GM12878 (cell line): ENCODE results near the gene GGCT. TPM values are rescaled to one million over a fixed set of nuclear protein-coding genes. Genes with fewer than 3 reads are reported as not detected.
A peak's percentile ranks its signal among the peaks of the same experiment; 100 is the strongest.
"Not testable (repeated sequence)": the region's sequence is repeated elsewhere in the genome, so short reads cannot be mapped to it uniquely, and the experiment has no call there.

Source experiments
- ATAC-seq: fragments of 200-7000 bp; cut with Tn5 transposase; 3 replicates; pipeline ENCODE4 v1.9.1; 2020; ENCODE audit warnings: mild to moderate bottlenecking, moderate library complexity
- BruUV-seq: library from RNA; stranded (reverse); fragments of 400-500 nt; replicated peaks from 2 replicates; lab custom pipeline; 2021; lab: Mats Ljungman, UMichigan
- CTCF ChIA-PET: fragments of 300-600 bp; sonication (Branson Sonifier 250); formaldehyde crosslinking; extraction: SDS; loops from one replicate; lab custom pipeline; 2021; ENCODE audit warnings: inconsistent platforms; lab: Yijun Ruan, JAX
- POLR2A ChIA-PET: fragments of 350-600 bp; formaldehyde crosslinking; extraction: SDS; loops from one replicate; lab custom pipeline; 2021; ENCODE audit warnings: inconsistent platforms; lab: Charles Lee
- RAD21 ChIA-PET: fragments of 300-600 bp; sonication (Branson Sonifier 250); formaldehyde crosslinking; loops from one replicate; lab custom pipeline; 2023; ENCODE audit warnings: antibody characterized with exemption; ENCODE audit not compliant: unreplicated experiment; lab: Charles Lee
- SMC1A ChIA-PET: fragments of 300-600 bp; sonication (Branson Sonifier 250); formaldehyde crosslinking; loops from one replicate; lab custom pipeline; 2023; ENCODE audit not compliant: unreplicated experiment, uncharacterized antibody; lab: Charles Lee
- DNase-seq: peaks from one replicate; pipeline ENCODE4 v3.0.0-alpha.2; 2011; ENCODE audit warnings: low read depth, low spot score
- FAIRE-seq: peaks from 3 replicates; lab custom pipeline; 2011; peaks lifted over from hg19 to GRCh38; lab: Jason Lieb, UNC
- H2AFZ ChIP-seq: 2 replicates; pipeline ENCODE4 v1.6.0; 2011; ENCODE audit warnings: low read depth, low read length, control low read depth; ENCODE audit not compliant: control insufficient read depth
- H3K27ac ChIP-seq: 2 replicates; pipeline ENCODE4 v1.5.1; 2011; ENCODE audit warnings: control low read depth; ENCODE audit not compliant: control insufficient read depth, insufficient read depth
- H3K27me3 ChIP-seq, 2 experiments: replicated peaks in 1 of 2; 2 replicates each; pipeline versions ENCODE4 v1.6.0 to v1.6.1; 2011; ENCODE audit warnings: low read length in 1 of 2; ENCODE audit not compliant: control insufficient read depth in 2 of 2, insufficient read depth in 2 of 2
- H3K36me3 ChIP-seq, 2 experiments: 2 replicates each; pipeline ENCODE4 v1.5.1; 2011; ENCODE audit warnings: low read length in 1 of 2; ENCODE audit not compliant: control insufficient read depth in 2 of 2, insufficient read depth in 2 of 2
- H3K4me1 ChIP-seq: 2 replicates; pipeline ENCODE4 v1.6.1; 2011; ENCODE audit warnings: mild to moderate bottlenecking, low read length, moderate library complexity, mixed read lengths; ENCODE audit not compliant: control insufficient read depth, insufficient read depth
- H3K4me2 ChIP-seq: 2 replicates; pipeline ENCODE4 v1.6.0; 2011; ENCODE audit warnings: control low read depth; ENCODE audit not compliant: control insufficient read depth, insufficient read depth
- H3K4me3 ChIP-seq: fragments of 200-600 bp; sonication (generic); 2 replicates; pipeline ENCODE4 v1.5.1; 2016
- H3K79me2 ChIP-seq: 2 replicates; pipeline ENCODE4 v1.6.0; 2011; ENCODE audit warnings: low read length; ENCODE audit not compliant: control insufficient read depth, insufficient read depth
- H3K9ac ChIP-seq: 2 replicates; pipeline ENCODE4 v1.8.0; 2011; ENCODE audit warnings: low read length, control low read depth, mixed read lengths; ENCODE audit not compliant: control insufficient read depth, insufficient read depth
- H3K9me3 ChIP-seq: replicated peaks from 3 replicates; pipeline ENCODE4 v1.5.1; 2011; ENCODE audit warnings: mild to moderate bottlenecking, low read length; ENCODE audit not compliant: control insufficient read depth, insufficient read depth
- H4K20me1 ChIP-seq: 2 replicates; pipeline ENCODE4 v1.6.0; 2011; ENCODE audit not compliant: control insufficient read depth, insufficient read depth
- EGR1 ChIP-seq, 2 experiments: IDR thresholded peaks; 1 replicate in 1 of 2; 2 replicates in 1 of 2; pipeline ENCODE4 v1.6.1; 2011 to 2012; ENCODE audit warnings: low read depth in 2 of 2, low read length in 2 of 2, borderline replicate concordance in 1 of 2, mild to moderate bottlenecking in 1 of 2, moderate library complexity in 1 of 2
- HDAC2 ChIP-seq: fragments of 200-600 bp; sonication (generic); IDR thresholded peaks from 2 replicates; pipeline ENCODE4 v1.6.1; 2017
- MEF2B ChIP-seq: fragments of 450-650 bp; IDR thresholded peaks from 2 replicates; pipeline ENCODE4 v1.6.1; 2018; ENCODE audit warnings: mild to moderate bottlenecking, moderate library complexity; ENCODE audit not compliant: partially characterized antibody, poor library complexity, severe bottlenecking
- MXI1 ChIP-seq: fragments of 150-350 bp; IDR thresholded peaks from 2 replicates; pipeline ENCODE4 v1.6.1; 2011; ENCODE audit warnings: low read depth, mild to moderate bottlenecking, inconsistent platforms, low read length, improper control_type of control experiment
- NFXL1 ChIP-seq: fragments of 450-650 bp; IDR thresholded peaks from 2 replicates; pipeline ENCODE4 v1.6.1; 2017; ENCODE audit warnings: antibody characterized with exemption, mild to moderate bottlenecking, borderline replicate concordance
- NFYB ChIP-seq: IDR thresholded peaks from 2 replicates; pipeline ENCODE4 v1.6.1; 2011; ENCODE audit warnings: low read depth, mild to moderate bottlenecking, low read length, improper control_type of control experiment, moderate library complexity; ENCODE audit not compliant: insufficient read depth
- PAX5 ChIP-seq: IDR thresholded peaks from 2 replicates; pipeline ENCODE4 v1.6.1; 2011; ENCODE audit warnings: low read depth, low read length, borderline replicate concordance
- SUPT20H ChIP-seq: IDR thresholded peaks from 2 replicates; pipeline ENCODE4 v1.6.1; 2011; ENCODE audit warnings: low read depth, mild to moderate bottlenecking, low read length, moderate library complexity, borderline replicate concordance; ENCODE audit not compliant: control insufficient read depth
- TCF12 ChIP-seq: IDR thresholded peaks from 2 replicates; pipeline ENCODE4 v1.6.1; 2011; ENCODE audit warnings: low read depth, mild to moderate bottlenecking, low read length
- ZNF622 ChIP-seq: fragments of 450-650 bp; IDR thresholded peaks from 2 replicates; pipeline ENCODE4 v1.6.1; 2017; ENCODE audit warnings: mild to moderate bottlenecking, inconsistent platforms
- WGBS: methylation state at CpG from one replicate; pipeline ENCODE4 v1.1.6; 2016; ENCODE audit warnings: low lambda C conversion rate; ENCODE audit not compliant: insufficient replicate concordance, insufficient coverage; ENCODE audit errors: missing lambda C conversion rate; 5-methylcytosine and 5-hydroxymethylcytosine counted together
- in situ Hi-C: fragments of 300-500 bp; cut with MboI; formaldehyde crosslinking; loops from 9 replicates; pipeline ENCODE4 v1.14.3; 2018; ENCODE audit warnings: mixed read lengths
- intact Hi-C: fragments of 100-400 bp; cut with micrococcal nuclease; formaldehyde crosslinking; loops from one replicate; pipeline ENCODE4 v1.14.2; 2022; ENCODE audit not compliant: unreplicated experiment
- polyA plus RNA-seq, 11 experiments: library from polyadenylated mRNA; depleted of rRNA in 4 of 11; unstranded in 6 of 11; stranded (reverse) in 5 of 11; fragments of >200 nt; fragmentation: Nextera tagmentation in 4 of 11; fragmentation: Illumina TruSeq in 1 of 11; extraction: Ambion mirVana in 4 of 11; extraction: Trizol in 1 of 11; gene quantifications; 1 replicate in 1 of 11; 2 replicates in 10 of 11; pipeline versions ENCODE4 v1.2.1 to v1.2.3, GENCODE V29; 2011 to 2016; ENCODE audit warnings: inconsistent platforms in 2 of 11, missing spikeins in 2 of 11, low read depth in 1 of 11
- total RNA-seq, 4 experiments: library from RNA; depleted of rRNA in 3 of 4; stranded (reverse); fragments of >200 nt in 3 of 4; fragmentation: Illumina TruSeq in 1 of 4; extraction: Trizol in 1 of 4; gene quantifications; 2 replicates each; pipeline versions ENCODE4 v1.2.1 to v1.2.3, GENCODE V29; 2013 to 2021
- TF ChIP-seq, protein P1 (sequence below): IDR thresholded peaks from 2 replicates; pipeline ENCODE4 v1.6.1; 2012; ENCODE audit warnings: low read depth, low read length, improper control_type of control experiment
- TF ChIP-seq, protein P2 (sequence below): fragments of 450-650 bp; IDR thresholded peaks from 2 replicates; pipeline ENCODE4 v1.6.1; 2017; ENCODE audit warnings: mild to moderate bottlenecking

The GGCT gene
- total and polyA plus RNA-seq, 10 of the 15 experiments (the other 5 are each of a cell fraction or from before 2014, with no cell fraction given), result 57.0 to 215 (median 92.3) TPM

DNA sequence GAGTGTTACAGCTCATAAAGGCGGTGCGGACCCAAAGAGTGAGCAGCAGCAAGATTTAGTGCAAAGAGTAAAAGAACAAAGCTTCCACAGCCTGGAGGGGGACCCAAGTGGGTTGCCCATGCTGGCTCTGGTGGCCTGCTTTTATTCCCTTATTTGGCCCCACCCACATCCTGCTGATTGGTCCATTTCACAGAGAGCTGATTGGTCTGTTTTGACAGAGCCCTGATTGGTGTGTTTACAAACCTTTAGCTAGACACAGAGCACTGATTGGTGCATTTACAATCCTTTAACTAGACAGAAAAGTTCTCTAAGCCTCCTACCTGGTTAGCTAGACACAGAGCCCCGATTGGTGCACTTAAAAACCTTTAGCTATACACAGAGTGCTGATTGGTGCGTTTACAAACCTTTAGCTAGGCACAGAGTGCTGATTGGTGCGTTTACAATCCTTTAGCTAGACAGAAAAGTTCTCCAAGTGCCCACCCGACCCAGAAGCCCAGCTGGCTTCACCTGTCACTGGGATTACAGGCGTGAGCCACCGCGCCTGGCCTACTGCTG is 2.8 kb upstream of the GGCT start:
- H3K4me1 ChIP-seq, H3K27me3 ChIP-seq, H3K27ac ChIP-seq, DNase-seq, H4K20me1 ChIP-seq, H3K9me3 ChIP-seq, H2AFZ ChIP-seq, in situ Hi-C loops, H3K4me3 ChIP-seq, intact Hi-C loops, FAIRE-seq, H3K36me3 ChIP-seq, H3K4me2 ChIP-seq, ATAC-seq, POLR2A ChIA-PET, H3K9ac ChIP-seq, BruUV-seq: not testable (repeated sequence)
- ChIA-PET SMC1A (interaction anchor here (1.2 to 6.5 kb wide), 4 partner anchors 38 to 341 kb away, joined by 3 to 81 read pairs (median 6); no protein-coding TSS in a partner anchor), CTCF (interaction anchor here (0.6 to 8.7 kb wide), 6 partner anchors 11 to 232 kb away, joined by 3 to 108 read pairs (median 3); no protein-coding TSS in a partner anchor), RAD21 (interaction anchor here (1.3 kb wide), 1 partner anchor 232 kb away, joined by 4 read pairs; no protein-coding TSS in a partner anchor)
- H3K79me2 ChIP-seq, result peaks cover 24% of the 10 kb centered on the region
- 81% methylated on average over 9 of the region's 9 CpGs for WGBS
- TF ChIP-seq NFYB, result peak; percentile 64

DNA sequence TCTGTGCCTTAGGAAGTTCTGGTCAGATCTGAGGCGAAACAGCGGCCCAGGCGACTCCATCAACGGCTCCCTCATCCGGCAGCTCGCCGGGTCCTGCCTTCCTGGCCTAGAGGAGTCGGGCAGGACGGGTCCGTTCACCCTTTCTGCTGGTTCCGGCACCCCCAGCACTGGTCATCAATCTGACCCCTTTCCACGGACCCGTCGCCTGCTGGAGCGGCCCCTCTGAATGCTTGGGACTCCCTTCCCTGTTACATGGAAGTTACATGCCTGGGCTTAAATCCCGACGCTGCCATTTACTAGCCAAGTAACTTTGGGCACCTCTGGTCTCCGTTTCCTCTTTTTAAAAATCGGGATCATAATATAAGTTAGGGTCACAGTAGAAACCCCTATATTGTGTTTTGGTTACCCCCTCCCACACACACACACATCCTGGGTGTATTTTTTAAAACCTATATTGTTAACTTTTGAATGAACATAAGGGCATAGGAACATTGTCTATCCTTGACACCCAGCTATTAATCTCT is 607 bp upstream of the GGCT start:
- 7% methylated on average over 19 of the region's 19 CpGs for WGBS
- Histone ChIP-seq H3K9me3 (no peaks in the 10 kb centered on the region; the same call in 2 of the 3 replicates), H3K4me2 (peak overlapping the region; percentile 95), H2AFZ (peak overlapping the region; percentile 98), H3K9ac (peak overlapping the region; percentile 86), H3K79me2 (peaks cover 35% of the 10 kb centered on the region), H3K27ac (peak overlapping the region; percentile 82), H3K4me3 (peak overlapping the region; percentile 71), H3K4me1 (peaks cover 6% of the 10 kb centered on the region; the same call in 1 of the 2 replicates), H4K20me1 (no peaks in the 10 kb centered on the region), H3K27me3 (no peaks in the 10 kb centered on the region), H3K36me3 (no peaks in the 10 kb centered on the region)
- FAIRE-seq (no peak), DNase-seq (no peak), ATAC-seq (no peak)
- RAD21 ChIA-PET, result interaction anchor here (1.0 to 1.5 kb wide), 3 partner anchors 28 to 109 kb away, joined by 3 to 4 read pairs (median 3); no protein-coding TSS in a partner anchor
- intact Hi-C loops (loop anchor here (2.0 kb wide), 1 partner anchor 220 kb away; the partner anchor contains the start of gene ZNRF2), in situ Hi-C loops (no loop called here)
- BruUV-seq, result TSS peak; percentile 95
- CTCF ChIA-PET, result interaction anchor here (0.6 to 8.7 kb wide), 4 partner anchors 44 to 341 kb away, joined by 3 to 108 read pairs (median 4); no protein-coding TSS in a partner anchor
- SMC1A ChIA-PET, result interaction anchor here (0.7 to 1.4 kb wide), 5 partner anchors 12 to 36 kb away, joined by 3 read pairs; partner anchors contain the start of gene NOD1
- POLR2A ChIA-PET, result interaction anchor here (0.6 to 0.9 kb wide), 2 partner anchors 15 to 183 kb away, joined by 3 to 4 read pairs; no protein-coding TSS in a partner anchor
- TF ChIP-seq MEF2B, result no peak
- TF ChIP-seq ZNF622, result no peak
- TF ChIP-seq, protein P1, sequence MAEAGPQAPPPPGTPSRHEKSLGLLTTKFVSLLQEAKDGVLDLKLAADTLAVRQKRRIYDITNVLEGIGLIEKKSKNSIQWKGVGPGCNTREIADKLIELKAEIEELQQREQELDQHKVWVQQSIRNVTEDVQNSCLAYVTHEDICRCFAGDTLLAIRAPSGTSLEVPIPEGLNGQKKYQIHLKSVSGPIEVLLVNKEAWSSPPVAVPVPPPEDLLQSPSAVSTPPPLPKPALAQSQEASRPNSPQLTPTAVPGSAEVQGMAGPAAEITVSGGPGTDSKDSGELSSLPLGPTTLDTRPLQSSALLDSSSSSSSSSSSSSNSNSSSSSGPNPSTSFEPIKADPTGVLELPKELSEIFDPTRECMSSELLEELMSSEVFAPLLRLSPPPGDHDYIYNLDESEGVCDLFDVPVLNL, result no peak
- TF ChIP-seq, protein P2, sequence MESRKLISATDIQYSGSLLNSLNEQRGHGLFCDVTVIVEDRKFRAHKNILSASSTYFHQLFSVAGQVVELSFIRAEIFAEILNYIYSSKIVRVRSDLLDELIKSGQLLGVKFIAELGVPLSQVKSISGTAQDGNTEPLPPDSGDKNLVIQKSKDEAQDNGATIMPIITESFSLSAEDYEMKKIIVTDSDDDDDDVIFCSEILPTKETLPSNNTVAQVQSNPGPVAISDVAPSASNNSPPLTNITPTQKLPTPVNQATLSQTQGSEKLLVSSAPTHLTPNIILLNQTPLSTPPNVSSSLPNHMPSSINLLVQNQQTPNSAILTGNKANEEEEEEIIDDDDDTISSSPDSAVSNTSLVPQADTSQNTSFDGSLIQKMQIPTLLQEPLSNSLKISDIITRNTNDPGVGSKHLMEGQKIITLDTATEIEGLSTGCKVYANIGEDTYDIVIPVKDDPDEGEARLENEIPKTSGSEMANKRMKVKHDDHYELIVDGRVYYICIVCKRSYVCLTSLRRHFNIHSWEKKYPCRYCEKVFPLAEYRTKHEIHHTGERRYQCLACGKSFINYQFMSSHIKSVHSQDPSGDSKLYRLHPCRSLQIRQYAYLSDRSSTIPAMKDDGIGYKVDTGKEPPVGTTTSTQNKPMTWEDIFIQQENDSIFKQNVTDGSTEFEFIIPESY, result no peak
- TF ChIP-seq NFXL1, result no peak
- 0 out of 2 replicates have a peak, but pooled peaks have one; percentile 17 for TF ChIP-seq TCF12
- no peak for TF ChIP-seq HDAC2
- no peak for TF ChIP-seq EGR1 (IDR thresholded peaks at IDR 0.05; ENCODE audit: borderline replicate concordance in 1 of 2, low read depth in 2 of 2, low read length in 2 of 2)
- no peak for TF ChIP-seq PAX5
- no peak for TF ChIP-seq SUPT20H
- TF ChIP-seq MXI1, result no peak
